CD4-positive, alpha-beta T cell treated with Interleukin-10 for 1 hour (primary cell): ENCODE measurements around the gene MAML2.

ENCODE experiments used
- DNase-seq: peaks from one replicate; pipeline ENCODE4 v3.0.0-alpha.2; 2020

Gene MAML2

DNA sequence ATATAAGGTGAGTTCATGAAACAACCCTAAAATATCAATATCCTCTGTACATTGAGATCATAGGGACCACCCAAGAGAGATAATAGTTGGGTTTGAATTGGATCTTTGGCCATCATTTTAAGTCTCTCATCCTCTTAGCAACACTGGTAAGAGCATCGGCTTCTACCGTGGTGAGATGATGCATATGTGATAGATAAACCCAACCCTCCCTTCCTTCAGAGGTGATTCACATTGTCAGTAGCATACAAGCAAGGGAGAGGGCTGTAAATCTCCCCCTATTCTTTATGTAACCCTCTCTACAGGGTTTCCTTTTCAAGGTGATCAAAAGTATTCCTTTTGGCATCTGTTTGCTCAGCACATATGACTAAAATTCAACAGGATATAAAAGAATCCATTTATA, 316.7 kb downstream of the MAML2 start:
- DNase-seq: no peak

DNA sequence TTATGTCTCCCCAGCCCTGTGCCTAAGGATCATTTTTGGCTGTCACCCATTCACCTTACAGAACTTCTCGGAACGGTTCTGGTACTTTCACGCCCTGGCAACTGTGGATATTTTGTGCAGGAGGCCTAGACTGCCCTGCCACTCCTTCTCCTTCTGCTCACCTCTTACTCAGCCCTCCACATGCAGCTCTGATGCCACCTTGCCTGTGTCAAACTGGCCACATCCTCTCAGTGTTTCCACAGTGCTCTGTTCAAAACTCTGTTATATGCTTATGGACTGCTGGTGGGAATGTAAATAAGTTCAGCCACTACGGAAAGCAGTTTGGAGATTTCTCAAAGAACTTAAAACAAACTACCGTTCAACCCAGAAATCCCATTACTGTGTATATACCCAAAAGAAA, 318.3 kb downstream of the MAML2 start:
- no peak for DNase-seq

DNA sequence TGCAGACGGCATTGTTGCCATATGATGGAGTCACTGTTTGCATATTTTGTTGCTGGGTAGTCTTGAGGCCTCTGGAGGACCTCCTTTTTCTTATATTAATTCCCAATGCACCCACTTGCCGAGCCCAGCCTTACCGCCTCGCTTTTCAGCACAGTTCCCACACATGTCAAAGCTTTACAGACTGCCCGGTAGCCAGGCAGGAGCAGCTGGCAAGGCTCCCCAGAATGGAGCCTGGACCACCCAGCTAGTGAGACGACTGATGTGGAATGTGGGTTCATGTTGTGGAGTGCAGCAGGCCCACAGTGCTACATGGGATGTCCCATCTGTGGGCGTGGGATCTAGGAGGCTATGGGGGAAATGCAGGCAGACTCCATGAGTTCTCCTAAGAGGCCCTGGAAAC, 319.7 kb downstream of the MAML2 start:
- no peak for DNase-seq

DNA sequence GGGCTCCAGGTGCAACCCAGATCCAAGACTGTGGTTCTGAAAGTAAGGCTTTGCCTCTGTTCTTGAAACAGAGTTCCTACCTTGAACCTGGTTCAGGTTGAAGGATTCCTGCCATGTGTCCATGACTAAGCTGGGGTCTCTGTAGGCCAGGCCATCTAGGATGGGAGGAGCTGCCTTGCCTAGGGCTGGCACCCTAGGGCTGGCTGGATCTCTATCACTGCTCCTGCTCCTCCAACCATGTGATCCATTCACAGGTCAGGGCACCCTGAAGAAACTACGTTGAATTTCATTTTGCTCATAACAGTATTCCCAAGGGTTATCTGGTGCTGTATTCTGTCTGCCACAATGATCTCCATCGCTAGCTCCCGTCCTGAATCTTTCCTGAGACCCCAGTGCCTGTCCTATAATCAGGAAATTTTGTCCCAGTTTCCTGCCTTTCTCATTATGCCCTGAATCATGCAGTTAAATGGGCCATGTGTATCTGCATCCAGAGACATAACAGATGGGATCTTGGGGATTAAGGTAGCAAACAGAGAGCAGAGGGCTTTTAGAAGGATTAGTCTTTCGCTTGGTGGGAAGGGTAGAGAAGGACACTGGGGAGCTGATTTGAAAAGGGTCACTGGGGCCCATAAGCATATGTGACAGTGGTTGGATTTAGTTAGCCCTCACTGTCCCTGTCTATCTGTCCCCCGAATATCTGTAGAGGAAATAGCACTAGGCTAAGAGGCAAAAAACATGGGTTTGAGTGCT, 320.9 kb downstream of the MAML2 start:
- DNase-seq: no peak

DNA sequence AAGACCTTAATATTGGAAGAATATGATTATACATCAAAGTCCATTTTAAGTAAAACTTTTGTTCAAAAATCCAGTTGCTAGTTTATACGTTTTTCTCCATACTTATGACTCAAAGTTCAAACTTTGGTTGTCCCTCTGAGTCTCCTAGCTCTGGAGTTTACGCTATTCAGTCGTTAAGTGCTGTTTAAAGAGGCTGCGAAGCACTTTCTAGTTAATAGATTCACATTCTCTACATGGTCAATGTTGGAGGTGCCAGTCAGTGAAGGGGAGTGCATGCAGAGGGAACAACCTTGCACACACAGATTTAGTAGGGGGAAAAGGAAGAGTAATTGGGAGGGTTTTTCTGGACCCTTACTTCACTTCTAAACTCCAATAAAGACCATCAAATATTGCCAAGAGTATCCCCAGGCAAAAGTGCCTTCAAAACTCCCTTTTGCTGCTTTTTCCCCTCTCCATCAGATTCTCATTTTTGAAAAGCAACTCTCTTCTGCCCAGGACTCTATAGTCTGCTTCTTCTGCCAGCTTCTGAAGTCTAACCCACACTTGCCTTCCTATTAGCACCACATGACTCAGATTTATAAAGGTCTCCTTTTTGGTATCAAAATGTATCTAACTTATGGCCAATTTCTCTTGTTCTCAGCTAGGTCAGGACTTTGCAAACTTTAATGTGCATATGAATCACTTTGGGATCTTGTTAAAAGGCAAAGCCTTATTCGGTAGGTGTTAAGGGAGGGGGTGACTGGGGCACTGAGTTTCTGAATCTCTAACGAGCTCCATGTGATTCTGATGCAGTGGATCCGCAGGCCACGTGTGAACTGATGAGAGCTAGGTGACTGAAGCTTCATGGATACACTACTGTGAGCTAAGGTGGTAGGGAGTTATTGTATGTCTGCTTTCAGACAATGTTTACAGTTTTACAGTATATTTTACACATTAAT, 322.9 kb downstream of the MAML2 start:
- DNase-seq: no peak

DNA sequence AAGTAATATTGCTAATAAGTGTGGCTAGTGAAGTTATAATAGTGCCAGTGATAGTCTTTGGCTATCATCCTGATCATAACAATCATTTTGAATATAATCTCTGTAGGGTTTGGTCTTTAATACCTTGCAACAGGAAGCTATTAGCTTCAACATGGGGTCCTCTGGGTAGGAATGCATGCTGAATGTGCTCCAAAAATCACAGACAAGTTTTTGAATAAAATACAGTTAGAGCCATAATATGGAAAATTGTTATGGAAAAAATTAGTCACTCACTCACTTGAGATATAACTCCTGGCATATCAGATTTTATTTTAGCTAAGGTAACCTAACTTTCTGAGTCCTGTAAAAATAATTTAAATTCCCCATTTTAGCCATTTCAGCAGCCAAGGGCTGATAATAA, 323.7 kb downstream of the MAML2 start:
- DNase-seq: no peak

DNA sequence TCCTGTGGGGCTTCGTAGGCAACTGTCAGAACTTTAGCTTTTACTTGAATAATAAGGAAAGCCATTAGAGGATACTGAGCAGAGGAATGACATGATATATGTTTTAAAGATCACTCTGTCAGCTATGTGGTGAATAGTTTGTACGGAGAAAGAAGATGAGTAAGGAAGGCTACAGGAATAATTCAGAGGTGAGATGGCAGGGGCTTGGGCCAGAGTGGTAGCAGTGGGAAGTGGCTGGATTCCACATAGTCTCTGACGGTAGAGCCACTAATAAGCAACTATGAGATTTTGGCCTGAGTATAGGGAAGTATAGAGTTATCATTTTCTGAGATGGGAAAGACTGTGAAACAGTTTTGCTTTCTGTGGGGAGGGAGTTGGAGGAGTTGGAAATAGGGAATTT, 325.1 kb downstream of the MAML2 start:
- no peak for DNase-seq

DNA sequence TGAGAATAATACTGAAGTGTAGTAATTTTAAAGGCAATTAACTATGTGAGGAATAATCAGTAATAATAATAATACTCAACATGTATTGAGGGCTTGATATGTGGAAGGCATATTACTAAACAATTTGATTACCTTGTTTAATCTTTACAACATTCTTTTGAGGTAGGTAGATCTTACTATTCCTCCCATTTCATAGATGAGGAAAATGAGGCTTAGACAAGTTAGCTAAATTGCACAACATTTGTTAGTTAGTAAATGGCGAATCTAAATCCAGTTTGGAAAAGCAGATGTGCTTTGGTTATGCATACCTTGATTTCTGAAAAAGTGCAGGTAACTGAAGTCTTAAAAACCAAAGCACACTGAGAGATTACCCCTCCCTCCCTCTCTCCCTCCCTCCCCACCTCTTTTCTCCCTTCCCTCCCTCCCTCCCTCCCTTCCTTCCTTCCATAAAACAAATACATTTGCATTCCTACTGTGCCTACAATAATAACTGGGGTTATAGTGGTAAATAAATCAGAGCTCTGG, 326.0 kb downstream of the MAML2 start:
- no peak for DNase-seq

DNA sequence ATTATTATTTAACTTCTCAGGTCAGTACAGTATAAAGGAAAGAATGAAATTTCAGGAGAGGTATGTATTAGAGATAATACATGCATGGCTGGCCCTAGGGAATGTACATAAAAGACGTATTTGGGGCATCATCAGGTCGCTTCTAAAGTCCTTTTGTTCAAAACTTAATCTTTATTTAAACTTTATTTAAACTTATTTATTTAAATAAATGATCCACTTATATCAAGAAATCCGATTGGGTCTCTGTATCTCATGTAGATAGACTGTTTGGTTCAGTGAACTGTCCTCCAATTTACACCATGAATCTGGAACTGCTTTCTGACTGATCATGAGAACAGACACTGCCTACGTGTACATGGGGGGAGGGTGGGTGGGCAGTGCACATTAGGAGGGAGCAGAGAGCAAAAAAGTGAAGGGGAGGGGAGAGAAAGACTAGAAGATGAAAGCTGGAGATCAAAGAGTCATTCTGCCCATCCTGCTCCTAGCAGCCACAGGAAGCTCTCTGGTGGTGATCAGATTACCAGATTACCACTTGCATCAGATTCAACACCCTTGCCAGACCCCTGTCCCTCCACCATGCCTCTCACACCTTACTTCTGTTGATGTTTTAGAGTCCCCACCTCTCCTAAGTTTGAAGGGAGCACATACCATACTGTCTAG, 327.0 kb downstream of the MAML2 start:
- peak; percentile 56 for DNase-seq

DNA sequence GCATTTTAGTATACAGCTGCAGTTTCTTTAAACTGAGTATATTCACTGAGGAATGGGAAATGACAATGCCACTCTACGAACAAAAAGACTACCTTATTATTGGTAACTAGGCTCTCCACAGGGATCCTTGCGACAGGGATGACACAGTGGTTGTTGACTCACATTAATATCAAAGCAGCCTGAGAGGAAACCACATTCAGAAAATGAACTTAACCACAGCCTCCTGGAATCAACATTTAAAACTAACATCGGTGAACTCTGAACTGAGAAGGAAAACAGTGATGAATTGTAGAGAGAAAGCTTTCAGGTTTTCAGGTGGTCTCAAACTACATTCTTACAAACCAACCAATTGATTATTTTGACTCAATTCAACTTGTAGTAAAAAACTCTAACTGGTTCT, 328.8 kb downstream of the MAML2 start:
- peak; percentile 66 for DNase-seq

DNA sequence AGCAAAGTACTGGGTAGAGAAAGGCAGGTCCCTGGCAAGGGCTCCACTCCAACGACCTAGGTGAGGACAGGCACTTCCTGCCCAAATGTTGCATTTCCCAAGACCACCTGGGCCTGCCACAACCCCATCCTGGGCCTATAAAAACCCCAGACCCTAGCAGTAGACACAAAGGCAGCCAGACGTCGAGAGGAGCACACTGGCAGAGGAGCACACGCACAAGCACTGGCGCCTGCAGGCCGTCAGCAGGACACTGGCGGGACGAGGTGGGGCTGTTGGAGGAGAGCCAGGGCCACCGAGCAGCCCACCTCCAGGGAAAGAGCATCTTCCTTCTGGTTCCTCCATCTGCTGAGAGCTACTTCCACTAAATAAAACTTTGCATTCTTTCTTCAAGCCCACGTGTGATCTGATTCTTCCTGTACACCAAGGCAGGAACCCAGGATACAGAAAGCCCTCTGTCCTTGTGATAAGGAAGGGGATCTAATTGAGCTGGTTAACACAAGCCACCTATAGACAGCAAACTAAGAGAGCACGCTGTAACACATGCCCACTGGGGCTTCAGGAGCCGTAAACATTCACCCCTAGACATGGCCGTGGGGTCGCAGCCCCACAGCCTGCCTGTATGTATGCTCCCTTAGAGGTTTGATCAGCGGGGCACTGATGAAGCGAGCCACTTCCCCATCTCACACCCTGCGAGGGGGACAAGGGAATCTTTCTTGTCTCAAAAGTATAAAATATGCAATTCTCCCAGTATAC, 329.4 kb downstream of the MAML2 start:
- DNase-seq: no peak

DNA sequence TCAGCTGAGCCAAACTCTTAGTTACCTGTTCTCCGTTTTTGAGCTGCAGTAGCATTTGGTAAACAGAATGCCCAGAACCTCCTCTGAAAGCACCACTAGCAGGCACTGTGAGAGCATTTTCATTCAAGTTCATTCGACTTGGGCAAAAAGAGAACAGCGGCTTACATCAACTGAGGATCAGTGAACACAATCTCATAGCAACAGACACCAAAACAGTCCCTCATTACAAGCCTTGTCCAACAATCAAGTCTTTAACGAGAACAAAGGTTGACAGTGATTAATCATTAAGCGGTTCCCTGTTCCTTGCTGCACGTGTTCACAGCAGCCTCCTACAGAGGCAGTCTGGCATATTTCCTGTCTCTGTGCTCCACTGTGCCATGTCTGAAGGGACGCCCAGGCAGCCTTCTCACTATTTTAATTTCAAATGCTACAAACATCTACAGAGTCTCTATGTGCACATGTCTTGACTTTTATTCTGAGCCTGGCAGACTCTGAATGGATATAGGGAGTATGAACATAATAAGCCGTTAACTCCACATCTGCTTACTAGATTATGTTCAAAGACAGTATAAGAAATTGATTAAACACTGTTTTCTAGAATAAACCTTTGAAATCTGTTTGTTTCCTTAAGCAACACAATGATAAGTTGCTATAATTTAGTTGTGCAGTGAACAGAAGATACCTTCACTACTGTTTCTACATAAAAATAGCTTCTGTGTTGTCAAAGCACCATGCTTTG, 330.7 kb downstream of the MAML2 start:
- peak; percentile 70 for DNase-seq

DNA sequence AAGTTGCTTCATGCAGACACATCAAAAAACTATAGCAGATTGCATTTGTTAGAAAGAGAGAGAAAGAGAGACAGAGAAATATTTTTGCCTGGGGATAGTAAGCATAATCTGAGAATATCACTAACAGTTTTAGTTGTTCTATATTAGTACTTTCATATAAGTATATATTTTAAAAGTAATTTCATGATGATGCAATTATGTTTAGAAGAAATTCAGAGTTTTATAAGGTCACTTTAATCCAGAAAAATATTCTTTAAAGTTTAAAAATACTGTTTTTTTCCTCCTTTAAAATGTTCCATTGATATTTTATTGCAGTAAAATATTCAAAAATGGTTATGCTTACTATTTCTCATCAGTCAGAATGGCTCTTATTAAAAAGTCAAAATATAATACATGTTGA, 332.3 kb downstream of the MAML2 start:
- no peak for DNase-seq

DNA sequence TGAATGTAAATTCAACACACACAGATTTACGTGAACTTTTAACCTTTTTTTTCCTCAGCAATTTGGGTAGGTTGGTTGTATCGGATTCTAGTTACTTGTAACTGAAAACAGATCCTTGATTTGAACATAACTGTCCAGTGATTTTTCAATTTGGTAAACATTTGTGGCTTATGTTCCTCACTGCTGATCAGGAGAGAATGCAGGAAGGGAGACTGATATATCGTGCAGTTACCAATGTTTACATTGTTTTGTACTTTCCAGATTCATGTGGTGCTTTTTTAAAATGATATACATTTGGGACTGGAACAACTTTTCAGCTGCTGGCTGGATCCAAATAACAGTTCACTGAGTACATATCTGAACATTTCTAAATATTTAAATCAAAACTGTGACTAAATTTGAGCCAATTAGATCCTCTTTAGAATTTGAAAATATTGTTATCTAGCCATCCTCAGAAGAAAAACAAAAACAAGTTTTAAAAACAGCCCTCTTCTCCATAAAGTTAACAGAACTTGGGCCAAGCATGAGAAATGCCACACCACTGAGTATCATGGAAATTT, 334.8 kb downstream of the MAML2 start:
- DNase-seq: no peak

DNA sequence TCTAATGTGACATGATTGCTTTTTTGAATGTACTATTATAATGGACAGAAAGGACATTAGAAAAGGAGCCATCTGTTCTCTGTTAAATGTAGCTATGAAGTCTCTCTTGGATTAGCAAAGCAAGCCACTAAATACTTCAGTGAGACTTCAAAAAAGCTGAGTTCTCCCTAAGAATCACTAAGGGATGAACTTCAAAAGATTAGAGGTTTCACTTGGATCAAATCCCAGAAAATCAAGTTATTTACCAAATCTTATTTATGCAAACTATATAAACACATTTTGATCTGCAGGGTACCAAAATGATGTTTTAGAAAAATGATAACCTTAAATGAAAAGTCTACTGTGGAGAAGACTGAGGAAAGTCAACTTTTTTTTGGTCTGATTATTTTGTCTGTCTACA, 337.0 kb downstream of the MAML2 start:
- no peak for DNase-seq

DNA sequence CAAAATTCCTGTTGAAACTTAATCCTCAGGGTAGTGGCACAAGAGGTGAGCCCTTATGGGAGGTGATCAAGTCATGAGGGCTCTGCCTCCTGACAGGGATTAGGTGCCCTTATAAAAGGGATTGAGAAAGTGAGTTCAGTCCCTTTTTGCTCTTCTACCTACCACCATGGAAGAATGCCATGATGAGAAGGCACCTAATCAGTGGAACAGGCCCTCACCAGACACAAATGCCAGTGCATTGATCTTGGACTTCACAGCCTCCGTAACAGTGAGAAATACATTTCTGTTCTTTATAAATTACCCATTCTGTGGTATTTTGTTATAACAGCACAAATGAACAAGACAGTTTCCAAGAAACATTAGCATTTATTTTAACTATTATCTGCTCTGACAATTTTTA, 338.1 kb downstream of the MAML2 start:
- DNase-seq: no peak

DNA sequence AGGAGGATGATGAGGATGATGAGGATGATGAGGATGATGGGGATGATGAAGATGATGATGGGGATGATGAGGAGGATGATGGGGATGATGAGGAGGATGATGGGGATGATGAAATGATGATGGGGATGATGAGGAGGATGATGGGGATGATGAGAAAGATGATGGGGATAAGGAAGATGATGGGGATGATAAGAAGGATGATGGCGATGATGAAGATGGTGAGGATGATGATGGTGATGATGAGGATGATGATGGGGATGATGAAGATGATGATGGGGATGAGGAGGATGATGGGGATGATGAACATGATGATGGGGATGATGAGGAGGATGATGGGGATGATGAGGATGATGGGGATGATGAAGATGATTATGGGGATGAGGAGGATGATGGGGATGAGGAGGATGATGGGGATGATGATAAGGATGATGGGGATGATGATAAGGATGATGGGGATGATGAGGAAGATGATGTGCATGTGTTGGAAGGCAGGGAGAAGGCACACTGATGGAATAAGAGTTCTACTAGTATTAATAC, 340.2 kb downstream of the MAML2 start:
- no peak for DNase-seq

DNA sequence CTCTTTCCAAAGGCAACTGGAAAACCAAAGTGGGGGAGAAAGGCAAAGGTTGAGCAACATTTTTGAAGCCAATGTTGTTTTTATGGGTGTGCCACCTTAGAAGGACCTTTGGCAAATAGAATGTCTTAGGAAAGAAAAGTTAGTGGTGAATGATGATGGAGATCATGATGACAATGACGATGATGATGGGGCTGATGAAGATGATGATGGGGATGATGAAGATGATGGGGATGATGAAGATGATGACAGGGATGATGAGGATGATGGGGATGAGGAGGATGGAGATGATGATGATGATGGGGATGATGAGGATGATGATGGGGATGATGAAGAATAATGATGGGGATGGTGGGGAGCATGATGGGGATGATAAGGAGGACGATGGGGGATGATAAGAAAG, 340.7 kb downstream of the MAML2 start:
- no peak for DNase-seq

DNA sequence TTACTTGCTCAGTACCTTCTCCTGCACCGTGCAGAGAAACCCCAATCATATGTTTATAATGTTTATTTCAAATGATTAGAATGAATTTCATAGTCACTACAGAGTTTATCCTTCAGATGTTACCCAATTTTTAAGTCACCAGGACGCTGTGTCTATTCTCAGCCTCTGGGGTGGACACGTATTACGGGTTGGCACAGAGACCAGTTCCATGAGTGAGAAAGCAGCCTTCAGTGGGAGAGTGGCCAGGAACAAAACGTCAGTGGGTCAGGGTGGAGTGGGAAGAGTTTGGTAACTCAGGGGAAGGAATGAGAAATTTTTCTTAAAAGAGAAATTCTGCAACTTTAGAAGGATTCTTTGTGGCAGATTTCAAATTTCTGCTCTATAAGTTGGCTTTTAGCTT, 342.0 kb downstream of the MAML2 start:
- no peak for DNase-seq

DNA sequence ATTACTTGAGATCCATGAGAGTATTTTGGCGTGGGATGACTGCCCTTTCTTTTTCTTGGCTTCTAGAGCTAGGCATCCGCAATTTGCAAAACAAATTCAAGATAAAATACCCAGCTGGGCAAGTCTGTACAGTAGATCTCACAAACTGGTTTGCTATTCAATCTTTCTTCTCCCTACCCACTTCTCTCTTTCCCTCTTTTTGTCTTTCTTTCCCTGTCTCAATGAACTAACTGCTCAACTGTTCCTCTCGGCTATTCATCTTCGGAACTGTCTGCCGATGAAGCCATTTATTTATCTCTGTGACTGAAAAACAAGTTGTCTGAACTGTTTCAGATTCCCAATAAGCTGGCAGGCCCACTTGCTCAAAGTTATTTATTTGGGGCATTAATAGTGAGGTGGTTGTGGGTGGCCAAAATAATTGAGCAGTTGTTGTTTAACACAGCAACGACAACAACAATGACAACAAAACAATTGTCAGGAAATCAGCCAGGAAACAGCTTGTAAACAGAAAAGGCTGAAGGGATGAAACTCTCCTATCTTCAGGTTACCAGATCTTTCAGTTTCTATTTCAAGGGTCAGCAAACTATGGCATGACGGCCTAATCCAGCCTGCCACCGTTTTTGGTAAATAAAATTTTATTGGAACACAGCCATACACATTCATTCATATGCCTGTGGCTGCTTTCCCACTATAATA, 343.1 kb downstream of the MAML2 start:
- DNase-seq: no peak
